Measurements from ENCODE around the gene DCBLD2. TPM values are rescaled to one million over a fixed set of nuclear protein-coding genes. Genes with fewer than 3 reads are reported as not detected.

Gene DCBLD2
- total and polyA plus RNA-seq, 2 of the 4 experiments (the other 2 are of a cell fraction): 121 to 196 TPM

DNA sequence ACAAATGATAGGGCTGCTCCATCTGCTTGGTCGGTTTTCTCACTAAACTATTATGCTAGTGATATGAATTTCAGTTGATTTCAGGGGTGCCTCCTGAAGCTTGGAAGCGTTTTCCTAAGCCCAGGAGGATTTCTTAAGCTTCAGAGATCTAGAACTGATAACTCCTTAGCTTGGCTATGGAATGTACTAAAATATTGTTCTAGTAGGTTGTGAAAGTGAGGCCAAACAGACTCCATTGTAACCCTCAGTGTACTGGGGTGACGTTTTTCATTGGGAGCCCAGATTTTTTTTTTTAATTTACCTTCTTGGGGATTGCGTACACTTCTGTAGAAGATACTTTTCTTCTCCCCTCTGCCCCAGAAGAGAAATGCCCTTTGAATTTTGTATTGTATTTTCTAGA is 155.4 kb downstream of the DCBLD2 start:
- intact Hi-C loops (cut with micrococcal nuclease): no loop called here

More for the DNA sequence above, 155.4 kb downstream of the DCBLD2 start:
- H3K4me3 ChIP-seq (ENCODE audit: insufficient read depth, low read depth, low read length): no peak overlapping the region
- H3K9me1 ChIP-seq (ENCODE audit: insufficient read depth, low read length): no peaks in the 10 kb centered on the region
- ChIA-PET POLR2A (ENCODE audit: unreplicated experiment) (no interaction called here), CTCF (no interaction called here)
- no peaks in the 10 kb centered on the region for H3K4me1 ChIP-seq (ENCODE audit: control insufficient read depth, insufficient read depth, low read length)
- no peaks in the 10 kb centered on the region; the same call in 1 of the 2 replicates for H3K27me3 ChIP-seq (ENCODE audit: control insufficient read depth, insufficient read depth, low read length)
- H3K4me2 ChIP-seq (ENCODE audit: low read depth, low read length): no peak overlapping the region
- no peak overlapping the region for H3K23ac ChIP-seq (ENCODE audit: low read depth, low read length)
- H4K5ac ChIP-seq (ENCODE audit: low read depth, low read length): no peak overlapping the region
- H2AK5ac ChIP-seq (ENCODE audit: low read depth, low read length): no peak overlapping the region
- no peak overlapping the region for H4K8ac ChIP-seq (ENCODE audit: low read depth in 2 of 2, low read length in 2 of 2)
- no peak overlapping the region for H3K18ac ChIP-seq (ENCODE audit: low read depth, low read length)
- no peak overlapping the region for H2AK9ac ChIP-seq (replicated peaks; ENCODE audit: low read depth, low read length, poor library complexity)
- no CpG with 5 or more reads among the region's 4 CpGs for WGBS, 2 experiments (ENCODE audit: extremely low coverage in 2 of 2, insufficient read length in 1 of 2)
- ATAC-seq (ENCODE audit: low read depth) (no peak), DNase-seq (no peak)
- no peak overlapping the region for H2BK5ac ChIP-seq (ENCODE audit: low read depth, low read length, poor library complexity, severe bottlenecking)
- H3K79me1 ChIP-seq (ENCODE audit: low read depth in 1 of 2, low read length in 2 of 2): no peaks in the 10 kb centered on the region
- H3K9ac ChIP-seq (ENCODE audit: low read depth, low read length): no peak overlapping the region
- H4K91ac ChIP-seq (ENCODE audit: insufficient read depth, low read depth, low read length): no peak overlapping the region
- in situ Hi-C loops (cut with MboI; ENCODE audit: low sequenced_read_pairs): no loop called here
- BruUV-seq (replicated peaks): no TSS peak
- H2BK20ac ChIP-seq (ENCODE audit: low read depth, low read length): no peak overlapping the region
- no peak for TF ChIP-seq CHD1 (IDR thresholded peaks at IDR 0.05; ENCODE audit: low read depth, low read length)
- TF ChIP-seq MAZ (IDR thresholded peaks at IDR 0.05; ENCODE audit: borderline replicate concordance, low read depth, low read length): no peak
- no peak for TF ChIP-seq POLR2A (IDR thresholded peaks at IDR 0.05; ENCODE audit: low read depth, low read length)
- no peak for TF ChIP-seq NFE2L2 (IDR thresholded peaks at IDR 0.05; ENCODE audit: low read depth, low read length)
- no peak overlapping the region for H2AFZ ChIP-seq (replicated peaks; ENCODE audit: low read length, poor library complexity)
- H2BK15ac ChIP-seq (ENCODE audit: low read depth, low read length): no peak overlapping the region
- no peaks in the 10 kb centered on the region for H3K9me3 ChIP-seq (ENCODE audit: control insufficient read depth, insufficient read depth, low read length)
- H3K14ac ChIP-seq (replicated peaks; ENCODE audit: low read depth, low read length): no peak overlapping the region
- H3K36me3 ChIP-seq (ENCODE audit: control insufficient read depth, insufficient read depth, low read length): no peaks in the 10 kb centered on the region
- no peak overlapping the region for H3K4ac ChIP-seq (ENCODE audit: low read depth, low read length)
- no peak overlapping the region for H3K56ac ChIP-seq (ENCODE audit: extremely low read depth, insufficient read depth, low read length)
- H2BK120ac ChIP-seq (ENCODE audit: low read depth, low read length): no peak overlapping the region
- H4K20me1 ChIP-seq (ENCODE audit: insufficient read depth, low read length): no peaks in the 10 kb centered on the region
- dilution Hi-C loops (cut with HindIII; ENCODE audit: low sequenced_read_pairs, unreplicated experiment): no loop called here
- no peak overlapping the region for H3K27ac ChIP-seq (ENCODE audit: insufficient read depth, low read length)

Small RNAs within 50 kb of the gene (microRNA-seq; reads per million reads assigned to microRNA genes)
- gene RNU6-1263P (ENCODE audit: insufficient read depth, insufficient read length): not detected
- not detected for gene RNU6-26P (ENCODE audit: insufficient read depth, insufficient read length)

Small RNAs within 50 kb of the gene (small RNA-seq; reads per million reads assigned to genes)
- 0 to 1.2 (median 0) reads per million in 5 experiments for gene RNU6-1263P
- 0.04 to 1.2 (median 0.15) reads per million in 5 experiments for gene RNU6-26P

Other genes starting within 250 kb of the DCBLD2 start
- gene ST3GAL6, start 138.4 kb downstream of the DCBLD2 start, total RNA-seq (2012; rRNA removed): 0.36 and 1.4 TPM in 2 replicates
- gene ST3GAL6, start 138.4 kb downstream of the DCBLD2 start, polyA plus RNA-seq (2012; rRNA removed): 0.83 and 0.99 TPM in 2 replicates